ENCODE measurements around the gene ZNF280C. TPM values are rescaled to one million over a fixed set of nuclear protein-coding genes. Genes with fewer than 3 reads are reported as not detected.

ZNF280C gene
- polyA plus RNA-seq, 1 donor = 6.8 TPM

Other genes starting within 250 kb of the ZNF280C start
- gene ELF4, start 158.4 kb downstream of the ZNF280C start, polyA plus RNA-seq (ENCODE audit: insufficient read length) = 8.5 TPM
- 21.3 TPM for gene AIFM1, start 103.1 kb downstream of the ZNF280C start, polyA plus RNA-seq (ENCODE audit: insufficient read length)
- 0.43 TPM for gene RAB33A, start 96.9 kb downstream of the ZNF280C start, polyA plus RNA-seq (ENCODE audit: insufficient read length)
- gene SLC25A14, start 71.0 kb upstream of the ZNF280C start, polyA plus RNA-seq (ENCODE audit: insufficient read length) = 9.3 TPM
- gene GPR119, start 116.8 kb upstream of the ZNF280C start, polyA plus RNA-seq (ENCODE audit: insufficient read length) = not detected
- 19.1 TPM for gene RBMX2, start 133.1 kb upstream of the ZNF280C start, polyA plus RNA-seq (ENCODE audit: insufficient read length)

All from forelimb muscle (tissue), 1 donor.